Right ventricle myocardium superior (tissue), 1 donor: ENCODE measurements around the gene ADORA1. TPM values are rescaled to one million over a fixed set of nuclear protein-coding genes. Genes with fewer than 3 reads are reported as not detected.

Experiments used
- ATAC-seq: fragments of 200-7000 bp; cut with Tn5 transposase; one replicate; pipeline ENCODE4 v1.9.1; 2020; ENCODE audit warnings: mild to moderate bottlenecking; ENCODE audit not compliant: poor library complexity
- DNase-seq: peaks from one replicate; pipeline ENCODE4 v3.0.0-alpha.2; 2020
- intact Hi-C: fragments of 100-400 bp; cut with DNase I; formaldehyde crosslinking; loops from one replicate; pipeline ENCODE4 v1.11.2; 2022
- total RNA-seq: library from RNA; stranded (reverse); fragmentation: NEBNext Ultra II Directional; extraction: Animal tissue kit (Norgen Biotek cat#: 25700); gene quantifications from one replicate; pipeline ENCODE4 v1.2.1, GENCODE V29; 2021
- donor health status: DM: no; HTN: yes; CAD: no; lungs with severe emphysema.

ADORA1 gene
- total RNA-seq, 1 donor from 2014 or later = 12.5 TPM

DNA sequence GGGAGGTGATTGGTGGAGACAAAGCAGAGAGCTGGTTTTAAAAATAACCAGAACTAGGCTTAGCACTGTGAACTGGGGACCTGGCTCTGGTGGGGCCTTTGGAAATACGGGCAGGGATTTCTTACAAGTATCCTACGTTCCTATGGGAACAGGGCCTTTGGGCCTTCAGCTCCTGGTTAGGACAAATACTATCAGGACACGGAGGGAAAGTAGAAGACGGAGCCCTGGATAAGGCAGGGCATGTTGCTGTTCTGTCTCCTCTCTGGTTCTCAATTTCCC, 36.4 kb upstream of the ADORA1 start:
- ATAC-seq = no peak
- no peak for DNase-seq

DNA sequence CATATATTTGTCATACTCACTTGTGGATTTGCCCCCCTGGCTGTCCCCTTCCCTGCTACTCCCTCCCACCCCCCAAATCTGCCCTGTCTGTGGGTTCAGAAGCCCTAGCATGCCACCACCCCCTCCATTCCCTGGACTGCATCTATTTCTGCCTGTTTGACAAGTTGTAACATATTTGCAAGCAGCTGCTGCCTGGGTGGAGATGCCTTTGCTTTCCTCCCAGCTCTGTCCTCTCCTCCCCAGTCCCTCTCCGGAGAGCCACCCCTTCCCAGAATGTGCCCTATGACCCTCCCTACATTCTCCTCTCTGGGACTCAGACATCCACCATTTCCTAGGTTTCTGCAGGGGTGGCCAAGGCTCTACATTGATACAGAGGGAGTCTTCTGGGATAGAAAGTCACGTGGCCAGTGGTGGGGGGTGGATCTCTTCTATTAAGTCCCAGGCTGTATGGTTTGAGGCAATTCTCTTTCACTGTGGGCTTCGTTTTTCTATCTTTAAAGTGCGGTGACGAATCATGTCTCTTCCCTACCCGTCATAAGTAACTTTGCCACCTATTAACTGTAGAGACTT, 35.7 kb upstream of the ADORA1 start:
- DNase-seq (no peak), ATAC-seq (no peak)
- intact Hi-C loops = no loop called here

More for the DNA sequence above, 36.4 kb upstream of the ADORA1 start:
- intact Hi-C loops = no loop called here

DNA sequence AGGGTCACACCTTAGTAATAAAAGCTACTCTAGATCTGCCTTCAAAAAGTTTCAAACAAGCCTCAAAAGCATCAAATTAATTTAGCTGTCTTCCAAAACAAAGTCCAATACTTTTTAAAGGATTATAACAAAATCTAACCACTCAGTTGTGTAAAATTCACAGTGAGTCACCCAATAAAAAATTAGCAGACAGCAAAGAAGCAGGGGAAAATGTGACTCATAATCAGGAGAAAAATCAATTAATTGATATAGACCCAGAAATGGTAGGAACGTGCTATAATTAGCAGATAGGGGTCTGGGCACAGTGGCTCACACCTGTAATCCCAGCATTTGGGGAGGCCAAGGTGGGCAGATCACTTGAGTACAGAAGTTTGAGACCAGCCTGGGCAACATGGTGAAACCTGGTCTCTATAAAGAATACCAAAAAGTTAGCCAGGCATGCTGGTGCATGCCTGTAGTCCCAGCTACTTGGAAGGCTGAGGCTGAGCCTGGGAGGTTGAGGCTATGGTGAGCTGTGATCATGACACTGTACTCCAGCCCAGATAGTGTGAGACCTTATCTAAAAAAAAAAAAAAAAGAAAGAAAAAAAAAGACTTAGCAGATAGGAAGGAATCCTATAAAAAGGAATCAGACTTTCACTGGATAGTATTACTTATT, 33.6 kb upstream of the ADORA1 start:
- no peak for ATAC-seq
- DNase-seq = no peak
- intact Hi-C loops = no loop called here

- no peak for ATAC-seq
- intact Hi-C loops = no loop called here
- DNase-seq = no peak
These were observed 32.4 kb upstream of the ADORA1 start for GRCh38 chr1:203095061-203095690.

- ATAC-seq (no peak), DNase-seq (no peak)
- intact Hi-C loops = no loop called here
These were observed 31.0 kb upstream of the ADORA1 start for GRCh38 chr1:203096566-203096965.

- intact Hi-C loops = no loop called here
- ATAC-seq (no peak), DNase-seq (no peak)
These were observed 30.5 kb upstream of the ADORA1 start for GRCh38 chr1:203097001-203097400.

DNA sequence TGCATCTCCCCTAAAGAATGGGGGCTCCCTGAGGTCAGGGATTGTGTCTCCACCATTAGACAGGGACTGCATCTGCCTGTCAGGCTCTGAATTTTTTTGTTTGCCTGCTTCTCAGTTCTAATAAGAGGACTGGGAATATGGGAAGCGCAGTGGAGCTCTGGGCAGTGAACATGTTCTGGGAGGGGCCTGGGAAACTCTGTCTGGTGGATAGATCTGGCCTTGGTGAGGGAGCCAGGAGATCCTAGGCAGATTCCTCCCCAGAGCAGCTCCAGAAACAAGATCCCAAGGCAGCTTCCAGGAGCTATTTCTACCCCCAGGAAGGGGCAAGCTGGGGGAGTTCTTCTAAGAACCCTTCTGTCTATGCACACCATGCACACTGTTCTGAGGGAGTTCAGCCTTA, 29.1 kb upstream of the ADORA1 start:
- ATAC-seq (no peak), DNase-seq (no peak)
- intact Hi-C loops = no loop called here

- intact Hi-C loops = no loop called here
- ATAC-seq = no peak
These were observed 28.5 kb upstream of the ADORA1 start for GRCh38 chr1:203098914-203099520.

GRCh38 chr1:203099805-203100515, 27.6 kb upstream of the ADORA1 start:
- intact Hi-C loops = loop anchor here (5.0 kb wide), 1 partner anchor 53 kb away; no protein-coding TSS in a partner anchor
- DNase-seq (no peak), ATAC-seq (no peak)

More at GRCh38 chr1:203098914-203099520, 28.5 kb upstream of the ADORA1 start:
- DNase-seq = no peak

GRCh38 chr1:203100516-203100869, 27.0 kb upstream of the ADORA1 start:
- ATAC-seq (no peak), DNase-seq (no peak)
- intact Hi-C loops = loop anchor here (5.0 kb wide), 1 partner anchor 53 kb away; no protein-coding TSS in a partner anchor

- no peak for DNase-seq
- ATAC-seq = no peak
- intact Hi-C loops = loop anchor here (5.0 kb wide), 1 partner anchor 55 kb away; no protein-coding TSS in a partner anchor
These were observed 25.5 kb upstream of the ADORA1 start for GRCh38 chr1:203101813-203102634.

- DNase-seq = no peak
- intact Hi-C loops = loop anchor here (5.0 kb wide), 1 partner anchor 56 kb away; no protein-coding TSS in a partner anchor
- ATAC-seq = no peak
These were observed 24.3 kb upstream of the ADORA1 start for GRCh38 chr1:203103216-203103615.

DNA sequence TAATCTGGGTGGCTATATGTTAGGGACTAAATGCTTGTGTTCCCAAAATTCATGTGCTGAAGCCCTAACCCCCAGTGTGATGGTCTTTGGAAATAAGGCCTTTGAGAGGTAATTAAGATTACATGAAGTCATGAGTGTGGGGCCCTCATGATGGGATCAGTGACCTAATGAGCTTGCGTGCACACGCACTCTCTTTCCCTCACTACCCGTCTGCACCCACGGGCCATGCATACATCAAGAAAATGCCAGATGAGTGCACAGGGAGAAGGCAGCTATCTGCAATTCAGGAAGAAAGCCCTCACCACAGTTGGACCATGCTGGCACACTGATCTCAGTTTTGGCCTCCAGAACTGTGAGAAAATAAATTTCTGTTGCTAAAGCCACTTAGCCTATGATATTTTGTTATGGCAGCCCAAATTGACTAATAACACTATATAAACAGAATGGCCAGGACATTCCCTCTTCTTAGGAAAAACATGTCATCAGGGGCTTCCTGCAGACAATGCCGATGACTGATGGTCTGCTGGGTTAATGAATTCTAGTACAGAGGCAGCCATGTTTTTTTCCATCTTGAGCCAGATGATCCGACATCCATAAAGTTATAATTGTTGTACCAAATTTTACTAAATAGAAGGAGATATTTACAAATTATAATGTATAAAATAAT, 23.6 kb upstream of the ADORA1 start:
- DNase-seq (no peak), ATAC-seq (no peak)
- intact Hi-C loops = loop anchor here (5.0 kb wide), 1 partner anchor 57 kb away; no protein-coding TSS in a partner anchor

GRCh38 chr1:203104789-203105390, 22.6 kb upstream of the ADORA1 start:
- ATAC-seq (no peak), DNase-seq (no peak)
- intact Hi-C loops = loop anchor here (5.0 kb wide), 1 partner anchor 58 kb away; no protein-coding TSS in a partner anchor

GRCh38 chr1:203112475-203112874, 15.1 kb upstream of the ADORA1 start:
- no peak for DNase-seq
- intact Hi-C loops = no loop called here
- ATAC-seq = no peak

GRCh38 chr1:203113308-203113707, 14.2 kb upstream of the ADORA1 start:
- no peak for DNase-seq
- intact Hi-C loops = no loop called here
- ATAC-seq = no peak

- intact Hi-C loops = no loop called here
- DNase-seq (no peak), ATAC-seq (no peak)
These were observed 13.3 kb upstream of the ADORA1 start for GRCh38 chr1:203114202-203114601.
